Stimulated activated CD4-positive, alpha-beta T cell treated with anti-CD3 and anti-CD28 coated beads, Interleukin-4, amount 100 ng/mL, for 1 hour (primary cell): ENCODE data around the gene FUT7.

ENCODE experiments used
- DNase-seq: peaks from one replicate; pipeline ENCODE4 v3.0.0-alpha.2; 2020

FUT7 gene

DNA sequence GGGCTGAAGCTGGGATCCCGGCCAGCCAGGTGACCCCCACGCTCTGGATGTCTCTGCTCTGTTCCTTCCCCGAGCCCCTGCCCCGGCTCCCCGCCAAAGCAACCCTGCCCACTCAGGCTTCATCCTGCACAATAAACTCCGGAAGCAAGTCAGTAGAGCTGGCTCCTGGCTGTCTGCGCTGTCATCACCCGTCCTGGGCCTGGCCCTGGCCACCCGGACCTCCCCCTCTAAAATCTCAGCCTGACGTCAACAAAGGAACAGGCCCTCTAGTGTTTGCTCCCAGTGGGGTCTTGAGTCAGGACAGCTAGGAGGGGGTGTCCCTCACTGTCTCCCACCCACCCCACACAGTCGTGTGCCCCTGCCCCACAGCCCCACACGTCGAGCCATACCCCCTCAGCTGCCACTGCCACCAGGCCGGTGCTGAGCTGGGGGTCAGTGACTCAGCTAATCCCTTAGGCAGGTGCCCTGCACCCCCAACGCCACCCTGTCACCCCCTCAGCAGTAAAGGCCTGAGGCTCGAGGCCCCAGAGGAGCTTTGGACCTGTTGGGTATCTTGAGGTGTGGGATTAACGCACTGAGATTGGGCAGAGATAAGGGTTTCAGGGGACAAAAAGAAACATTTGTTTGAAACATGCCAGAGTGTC, 50.2 kb downstream of the FUT7 start:
- no peak for DNase-seq

DNA sequence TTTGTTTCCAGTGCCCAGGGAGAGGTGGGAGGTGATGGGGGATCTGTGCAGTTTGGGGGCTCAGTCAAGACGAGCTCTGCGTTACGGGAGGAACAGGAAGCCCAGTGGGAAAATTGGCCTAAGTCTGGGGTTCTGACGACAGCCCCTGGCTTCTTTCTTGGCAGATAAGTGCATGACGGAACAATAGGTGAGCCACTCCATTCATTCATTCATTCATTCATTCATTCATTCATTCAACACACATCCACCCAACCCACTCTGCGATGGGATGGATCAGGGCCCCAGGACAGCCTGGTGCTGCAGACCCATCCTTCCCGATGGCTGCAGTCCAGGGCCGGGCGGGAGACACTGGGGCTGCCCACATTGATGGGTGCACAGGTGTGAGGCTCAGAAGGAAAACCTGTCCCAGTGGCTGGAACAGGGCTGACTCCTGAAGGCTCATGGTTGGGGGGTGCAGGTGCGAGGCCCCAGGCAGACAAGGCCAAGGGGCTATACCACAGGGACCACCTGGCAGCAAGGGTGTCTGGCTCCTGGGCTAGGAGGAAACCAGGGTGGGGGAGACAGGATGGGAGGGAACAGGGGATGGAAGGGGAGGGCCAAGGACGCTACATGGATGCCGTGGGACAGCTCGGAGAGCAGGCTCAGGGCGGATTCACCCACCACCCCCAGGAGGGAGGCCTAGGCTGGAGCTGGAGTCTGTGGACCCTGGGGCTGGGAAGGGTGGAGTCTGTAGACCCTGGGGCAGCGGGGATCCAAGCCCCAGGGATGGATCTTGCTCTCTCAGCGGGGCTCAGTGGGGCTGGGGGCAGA, 51.0 kb downstream of the FUT7 start:
- no peak for DNase-seq
